B cell (primary cell): ENCODE measurements around the gene KDELR3. TPM values are rescaled to one million over a fixed set of nuclear protein-coding genes. Genes with fewer than 3 reads are reported as not detected.

Experiments used
- ATAC-seq: fragments of 200-7000 bp; cut with Tn5 transposase; one replicate; pipeline ENCODE4 v1.10.0; 2021; ENCODE audit warnings: low read depth, mild to moderate bottlenecking, moderate number of reproducible peaks, moderate library complexity
- CTCF ChIA-PET: fragments of 350-600 bp; sonication (Branson Sonifier 250); formaldehyde crosslinking; loops from one replicate; lab custom pipeline; 2021; ENCODE audit warnings: antibody characterized with exemption, inconsistent platforms; lab: Charles Lee
- POLR2A ChIA-PET: fragments of 350-600 bp; sonication (Branson Sonifier 250); formaldehyde crosslinking; loops from one replicate; lab custom pipeline; 2021; ENCODE audit warnings: antibody characterized with exemption; lab: Charles Lee
- DNase-seq: peaks from one replicate; pipeline ENCODE4 v3.0.0; 2013
- H2AFZ ChIP-seq: 2 replicates; pipeline ENCODE4 v1.6.1; 2012; ENCODE audit warnings: mild to moderate bottlenecking, low read depth, low read length; ENCODE audit not compliant: insufficient read depth, poor library complexity, severe bottlenecking
- H3K27ac ChIP-seq, 2 donors: 1 replicate in 1 of 2; 2 replicates in 1 of 2; pipeline ENCODE4 v1.5.1; 2012 to 2013; ENCODE audit warnings: low read length in 2 of 2, mild to moderate bottlenecking in 2 of 2, moderate library complexity in 1 of 2
- H3K27me3 ChIP-seq, 4 experiments: fragments of 200-600 bp in 1 of 4; sonication (generic) in 1 of 4; replicated peaks in 1 of 4; 1 replicate in 2 of 4; 2 replicates in 2 of 4; pipeline versions ENCODE4 v1.6.1 to v1.7.0; 2013 to 2016; ENCODE audit warnings: low read length in 3 of 4, mild to moderate bottlenecking in 2 of 4, mixed read lengths in 1 of 4, moderate library complexity in 1 of 4; ENCODE audit not compliant: insufficient read depth in 4 of 4, control insufficient read depth in 3 of 4; ENCODE audit errors: control extremely low read depth in 1 of 4
- H3K36me3 ChIP-seq, 2 experiments: replicated peaks in 1 of 2; 1 replicate in 1 of 2; 2 replicates in 1 of 2; pipeline versions ENCODE4 v1.6.1 to v1.7.1; 2013; ENCODE audit warnings: low read length in 1 of 2; ENCODE audit not compliant: insufficient read depth in 2 of 2, control insufficient read depth in 1 of 2; ENCODE audit errors: control extremely low read depth in 1 of 2, extremely low read depth in 1 of 2
- H3K4me1 ChIP-seq, 2 donors: fragments of 200-600 bp in 1 of 2; sonication (generic) in 1 of 2; 1 replicate in 1 of 2; 2 replicates in 1 of 2; pipeline versions ENCODE4 v1.5.1 to v1.6.1; 2013 to 2017; ENCODE audit warnings: low read length in 2 of 2; ENCODE audit not compliant: control insufficient read depth in 2 of 2, insufficient read depth in 2 of 2
- H3K4me2 ChIP-seq: replicated peaks from 2 replicates; pipeline ENCODE3; 2012; ENCODE audit warnings: mild to moderate bottlenecking, low read depth, low read length; ENCODE audit not compliant: poor library complexity, severe bottlenecking
- H3K4me3 ChIP-seq, 5 experiments: fragments of 200-600 bp in 1 of 5; sonication (generic) in 1 of 5; 1 replicate in 3 of 5; 2 replicates in 2 of 5; pipeline versions ENCODE4 v1.5.1 to v1.7.0; 2011 to 2016; ENCODE audit warnings: low read length in 4 of 5, mild to moderate bottlenecking in 4 of 5, low read depth in 2 of 5, control low read depth in 1 of 5, moderate library complexity in 1 of 5; ENCODE audit not compliant: insufficient read depth in 1 of 5; ENCODE audit errors: control extremely low read depth in 1 of 5, extremely low read depth in 1 of 5
- H3K79me2 ChIP-seq: fragments of 200-600 bp; sonication (generic); one replicate; pipeline ENCODE4 v1.6.0; 2016; ENCODE audit warnings: low read length; ENCODE audit not compliant: control insufficient read depth, insufficient read depth
- H3K9ac ChIP-seq: fragments of 200-600 bp; sonication (generic); 2 replicates; pipeline ENCODE4 v1.6.1; 2017; ENCODE audit warnings: mild to moderate bottlenecking, low read length, moderate library complexity
- H3K9me3 ChIP-seq, 3 donors: one replicate each; pipeline versions ENCODE4 v1.6.1 to v1.7.1; 2013; ENCODE audit warnings: low read length in 2 of 3; ENCODE audit not compliant: control insufficient read depth in 2 of 3, insufficient read depth in 1 of 3; ENCODE audit errors: control extremely low read depth in 1 of 3
- H4K20me1 ChIP-seq: 2 replicates; pipeline ENCODE4 v1.6.0; 2012; ENCODE audit warnings: mild to moderate bottlenecking, low read length; ENCODE audit not compliant: insufficient read depth, control insufficient read depth, poor library complexity, severe bottlenecking
- H3K27ac Mint-ChIP-seq: one replicate; pipeline ENCODE4 v1.8.0; 2021; ENCODE audit warnings: mixed read lengths
- H3K27me3 Mint-ChIP-seq: one replicate; pipeline ENCODE4 v1.8.0; 2021; ENCODE audit warnings: mixed read lengths
- H3K4me1 Mint-ChIP-seq: one replicate; pipeline ENCODE4 v1.8.0; 2021; ENCODE audit warnings: mixed read lengths
- H3K4me3 Mint-ChIP-seq: one replicate; pipeline ENCODE4 v1.8.0; 2021; ENCODE audit warnings: mixed read lengths
- H3K9me3 Mint-ChIP-seq: one replicate; pipeline ENCODE4 v1.8.0; 2022; ENCODE audit warnings: mixed read lengths; ENCODE audit not compliant: insufficient read depth
- CTCF ChIP-seq: fragments of 200-600 bp; IDR thresholded peaks from one replicate; pipeline ENCODE4 v1.8.0; 2022; ENCODE audit warnings: antibody characterized with exemption, mild to moderate bottlenecking
- EZH2 ChIP-seq: IDR thresholded peaks from 2 replicates; pipeline ENCODE4 v1.6.1; 2012; ENCODE audit warnings: borderline replicate concordance, low read depth, mild to moderate bottlenecking, moderate library complexity, low read length; ENCODE audit not compliant: insufficient read depth, poor library complexity, severe bottlenecking
- WGBS: methylation state at CpG from one replicate; pipeline ENCODE4 v1.1.5; 2013; ENCODE audit warnings: missing lambda C conversion rate; ENCODE audit not compliant: insufficient coverage; 5-methylcytosine and 5-hydroxymethylcytosine counted together
- intact Hi-C: fragments of 100-400 bp; cut with micrococcal nuclease; formaldehyde crosslinking; loops from one replicate; pipeline ENCODE4 v1.10.0; 2022
- polyA plus RNA-seq: library from polyadenylated mRNA; depleted of rRNA; stranded (reverse); fragments of >200 nt; gene quantifications from 2 replicates; pipeline ENCODE4 v1.2.3, GENCODE V29; 2012
- total RNA-seq, 2 donors: library from RNA; stranded (reverse); fragments of 120-200 nt in 1 of 2; gene quantifications; 1 replicate in 1 of 2; 2 replicates in 1 of 2; pipeline versions ENCODE4 v1.2.3 to v1.2.4, GENCODE V29; 2013 to 2022

KDELR3 gene
- total and polyA plus RNA-seq, 2 donors (not counting 1 experiment from before 2014, with no cell fraction given): not detected

- H3K4me3 Mint-ChIP-seq: no peak overlapping the region
- CTCF ChIA-PET: interaction anchor here (0.8 to 2.2 kb wide), 2 partner anchors 11 to 113 kb away, joined by 3 to 7 read pairs; no protein-coding TSS in a partner anchor
- 100% methylated on average over 2 of the region's 5 CpGs for WGBS
Measured at GRCh38 chr22:38491707-38492348, 23.9 kb downstream of the KDELR3 start.

More at GRCh38 chr22:38491707-38492348, 23.9 kb downstream of the KDELR3 start:
- Histone ChIP-seq H3K27ac (no peak overlapping the region), H4K20me1 (peaks cover 73% of the 10 kb centered on the region), H3K36me3 (peaks cover 2 to 93% of the 10 kb centered on the region in 2 experiments), H3K27me3 (no peaks in the 10 kb centered on the region), H3K4me3 (no peak overlapping the region), H3K79me2 (peaks cover 37% of the 10 kb centered on the region), H3K4me2 (no peak overlapping the region), H3K4me1 (no peaks in the 10 kb centered on the region), H3K9ac (no peak overlapping the region), H3K9me3 (no peaks in the 10 kb centered on the region), H2AFZ (no peak overlapping the region)
- no peak overlapping the region for H3K27ac Mint-ChIP-seq
- no peaks in the 10 kb centered on the region for H3K9me3 Mint-ChIP-seq
- peaks cover 2% of the 10 kb centered on the region for H3K4me1 Mint-ChIP-seq
- POLR2A ChIA-PET: no interaction called here
- H3K27me3 Mint-ChIP-seq: no peaks in the 10 kb centered on the region
- intact Hi-C loops: no loop called here
- ATAC-seq: no peak
- DNase-seq: no peak
- TF ChIP-seq EZH2 (no peak), CTCF (no peak)
